Measurements from ENCODE around the gene AFTPH.

DNA sequence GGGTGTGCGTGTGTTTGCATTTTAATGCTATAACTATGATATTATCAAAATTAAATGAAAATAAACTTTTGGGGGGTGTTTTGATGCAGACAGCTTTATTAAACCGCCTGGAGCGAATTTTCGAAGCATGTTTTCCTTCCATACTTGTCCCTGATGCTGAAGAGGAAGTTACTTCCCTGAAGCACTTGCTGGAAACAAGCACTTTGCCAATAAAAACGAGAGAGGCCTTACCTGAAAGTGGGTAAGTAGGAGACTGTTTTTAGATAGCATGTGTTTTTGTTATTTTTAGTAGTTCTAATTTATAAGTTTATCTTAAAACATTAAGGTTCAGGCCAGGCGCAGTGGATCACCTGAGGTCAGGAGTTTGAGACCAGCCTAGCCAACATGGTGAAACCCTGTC, 43.3 kb downstream of the AFTPH start:
- TF ChIP-seq, protein P1, sequence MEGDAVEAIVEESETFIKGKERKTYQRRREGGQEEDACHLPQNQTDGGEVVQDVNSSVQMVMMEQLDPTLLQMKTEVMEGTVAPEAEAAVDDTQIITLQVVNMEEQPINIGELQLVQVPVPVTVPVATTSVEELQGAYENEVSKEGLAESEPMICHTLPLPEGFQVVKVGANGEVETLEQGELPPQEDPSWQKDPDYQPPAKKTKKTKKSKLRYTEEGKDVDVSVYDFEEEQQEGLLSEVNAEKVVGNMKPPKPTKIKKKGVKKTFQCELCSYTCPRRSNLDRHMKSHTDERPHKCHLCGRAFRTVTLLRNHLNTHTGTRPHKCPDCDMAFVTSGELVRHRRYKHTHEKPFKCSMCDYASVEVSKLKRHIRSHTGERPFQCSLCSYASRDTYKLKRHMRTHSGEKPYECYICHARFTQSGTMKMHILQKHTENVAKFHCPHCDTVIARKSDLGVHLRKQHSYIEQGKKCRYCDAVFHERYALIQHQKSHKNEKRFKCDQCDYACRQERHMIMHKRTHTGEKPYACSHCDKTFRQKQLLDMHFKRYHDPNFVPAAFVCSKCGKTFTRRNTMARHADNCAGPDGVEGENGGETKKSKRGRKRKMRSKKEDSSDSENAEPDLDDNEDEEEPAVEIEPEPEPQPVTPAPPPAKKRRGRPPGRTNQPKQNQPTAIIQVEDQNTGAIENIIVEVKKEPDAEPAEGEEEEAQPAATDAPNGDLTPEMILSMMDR (IDR thresholded peaks at IDR 0.05), result no peak
- no peak for TF ChIP-seq POLR2A (IDR thresholded peaks at IDR 0.05)

Data from testis (tissue), 2 donors.